HuH-7.5 (cell line): Measurements from ENCODE around the gene ZDHHC22.

Source experiments
- DNase-seq: peaks from one replicate; pipeline ENCODE4 v3.0.0; 2011; ENCODE audit warnings: low spot score

ZDHHC22 gene

GRCh38 chr14:77126461-77126990 is 15.1 kb downstream of the ZDHHC22 start:
- DNase-seq = no peak

GRCh38 chr14:77125823-77126325 is 15.7 kb downstream of the ZDHHC22 start:
- DNase-seq = no peak

- no peak for DNase-seq
Observed at GRCh38 chr14:77125281-77125801, 16.2 kb downstream of the ZDHHC22 start.

GRCh38 chr14:77124345-77125280 is 17.0 kb downstream of the ZDHHC22 start:
- DNase-seq = peak; percentile 47

- DNase-seq = no peak
Observed at GRCh38 chr14:77123381-77124325, 17.9 kb downstream of the ZDHHC22 start.

- no peak for DNase-seq
Observed at GRCh38 chr14:77122526-77123125, 19.0 kb downstream of the ZDHHC22 start.

- no peak for DNase-seq
Observed at GRCh38 chr14:77120771-77121743, 20.5 kb downstream of the ZDHHC22 start.

- DNase-seq = no peak
Observed at GRCh38 chr14:77119851-77120250, 21.7 kb downstream of the ZDHHC22 start.

- DNase-seq = no peak
Observed at GRCh38 chr14:77116172-77116817, 25.3 kb downstream of the ZDHHC22 start.

GRCh38 chr14:77114609-77115008 is 27.0 kb downstream of the ZDHHC22 start:
- no peak for DNase-seq

GRCh38 chr14:77113644-77114043 is 27.9 kb downstream of the ZDHHC22 start:
- no peak for DNase-seq

GRCh38 chr14:77111021-77111420 is 30.6 kb downstream of the ZDHHC22 start:
- no peak for DNase-seq

- no peak for DNase-seq
Observed at GRCh38 chr14:77110286-77110685, 31.3 kb downstream of the ZDHHC22 start.

GRCh38 chr14:77109656-77110055 is 31.9 kb downstream of the ZDHHC22 start:
- no peak for DNase-seq

GRCh38 chr14:77108753-77109152 is 32.8 kb downstream of the ZDHHC22 start:
- DNase-seq = no peak

- no peak for DNase-seq
Observed at GRCh38 chr14:77107228-77107627, 34.4 kb downstream of the ZDHHC22 start.

GRCh38 chr14:77106666-77107065 is 34.9 kb downstream of the ZDHHC22 start:
- DNase-seq = no peak

- DNase-seq = no peak
Observed at GRCh38 chr14:77105145-77105939, 36.2 kb downstream of the ZDHHC22 start.

GRCh38 chr14:77104393-77104792 is 37.2 kb downstream of the ZDHHC22 start:
- DNase-seq = no peak
